Measurements from ENCODE around the gene SHH. TPM values are rescaled to one million over a fixed set of nuclear protein-coding genes. Genes with fewer than 3 reads are reported as not detected.

Gene SHH
- polyA plus RNA-seq (ENCODE audit: insufficient read length) = 0.06 TPM

DNA sequence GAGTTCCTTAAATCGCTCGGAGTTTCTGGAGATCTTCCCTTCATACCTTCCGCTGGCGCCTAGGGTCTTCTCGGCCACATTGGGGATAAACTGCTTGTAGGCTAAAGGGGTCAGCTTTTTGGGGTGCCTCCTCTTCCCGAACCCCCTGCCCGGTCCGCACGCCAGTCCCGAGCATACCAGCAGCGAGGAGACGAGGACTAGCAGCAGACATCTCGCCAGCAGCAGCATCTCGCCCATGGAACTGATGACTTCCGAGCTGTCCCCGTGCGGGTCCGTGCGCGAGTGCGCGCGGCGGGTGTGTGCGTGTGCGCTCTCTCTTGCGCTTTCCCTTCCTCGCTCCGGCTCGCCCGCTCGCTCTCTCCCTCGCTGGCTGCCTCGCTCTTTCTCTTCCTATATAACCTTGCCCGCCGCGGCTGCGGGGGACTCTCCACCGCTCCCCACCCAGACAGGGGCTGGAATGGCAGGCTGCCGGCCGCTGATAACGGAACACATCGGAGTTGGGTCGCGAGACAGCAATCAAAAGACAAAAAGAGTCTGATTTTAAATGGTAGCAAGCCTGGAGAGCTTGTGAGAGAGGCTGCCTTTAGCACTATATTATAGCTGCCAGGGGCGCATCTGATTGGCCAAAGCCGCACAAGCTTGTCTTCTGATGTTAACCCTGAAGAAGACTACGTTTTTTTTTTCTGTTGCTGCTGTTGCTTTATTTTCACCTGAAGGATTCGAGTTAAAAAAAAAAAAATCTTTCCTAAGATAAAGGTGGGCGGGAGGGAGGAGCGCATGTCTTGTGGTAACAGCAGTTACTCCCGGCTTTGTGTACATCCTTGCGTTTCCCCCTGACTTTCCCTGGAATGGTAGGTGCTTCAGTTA is at the start of gene SHH:
Gene SHH, minus strand, starts transcription at position 569 of the 867 bp plus-strand sequence. Its CDS starts 341 bp downstream, at position 228.
- DNase-seq (ENCODE audit: low read depth) = no peak

DNA sequence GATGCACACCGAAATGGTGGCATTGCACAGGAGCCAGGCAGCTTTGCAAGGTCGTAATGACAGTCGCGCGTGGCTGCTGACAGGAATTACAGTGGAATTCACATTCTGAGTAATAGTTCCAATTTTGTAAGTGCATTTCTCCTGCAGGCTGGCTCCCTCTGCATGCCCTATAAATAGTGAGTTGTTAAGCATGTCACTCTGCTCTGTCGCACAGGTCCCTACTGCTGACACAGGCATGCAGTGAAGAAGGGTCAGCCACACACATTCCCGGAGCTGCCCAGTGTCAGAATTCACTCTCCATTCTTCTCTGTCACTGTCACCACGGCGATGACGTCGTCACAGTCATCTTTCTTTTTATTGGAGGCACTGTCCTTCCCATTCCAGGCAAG is 49.2 kb upstream of the SHH start:
- DNase-seq (ENCODE audit: low read depth) = no peak

DNA sequence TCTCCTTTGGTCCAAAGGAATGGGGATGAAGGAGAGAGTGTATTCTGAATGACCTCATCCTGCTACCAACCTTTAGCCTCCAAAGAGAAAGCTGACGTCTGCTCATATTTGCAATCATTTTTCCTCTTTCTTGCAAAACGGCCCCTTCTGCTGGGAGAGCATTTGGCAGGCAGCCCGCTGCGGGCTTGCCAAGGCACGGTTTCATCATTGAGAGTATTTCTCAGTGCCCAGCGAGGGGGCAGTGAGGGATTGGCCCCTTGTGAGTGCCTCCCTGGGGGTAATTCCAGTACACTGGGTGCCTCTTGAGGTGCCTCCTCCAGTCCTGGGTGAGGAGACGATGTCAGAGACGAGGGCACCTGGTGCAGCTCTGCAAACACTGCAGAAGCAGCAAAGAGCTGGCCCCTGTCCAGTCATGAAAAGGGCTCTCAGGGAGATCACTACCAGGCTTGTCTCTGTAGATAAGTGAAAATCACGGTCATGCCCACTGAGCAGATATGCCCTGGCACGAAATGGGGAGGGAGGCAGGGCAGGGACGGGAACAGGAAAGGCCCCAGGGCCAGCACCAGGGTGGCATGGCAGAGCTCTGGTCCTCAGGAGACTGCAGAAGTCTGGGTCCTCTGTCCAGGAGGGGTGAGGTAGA is 48.7 kb upstream of the SHH start:
- DNase-seq (ENCODE audit: low read depth) = peak; percentile 5

DNA sequence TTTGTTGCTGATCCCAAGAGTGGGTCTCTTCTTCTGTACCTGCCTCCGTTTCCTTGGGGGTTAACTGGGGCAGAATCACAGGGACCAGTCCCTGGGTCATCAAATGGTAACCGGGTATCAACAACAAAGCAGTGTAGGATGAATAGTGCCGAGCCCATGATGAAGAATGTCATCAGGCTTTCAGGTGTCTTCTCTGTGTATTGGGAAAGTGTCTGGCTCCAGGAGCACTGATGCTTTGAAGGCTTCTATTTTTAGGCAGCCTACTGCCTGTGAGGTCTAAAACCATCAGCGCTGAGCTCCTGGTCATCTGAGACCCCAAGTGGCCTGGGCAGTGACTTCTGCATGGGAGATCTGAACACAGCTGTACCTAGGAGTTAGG is 48.2 kb upstream of the SHH start:
- DNase-seq (ENCODE audit: low read depth) = no peak

DNA sequence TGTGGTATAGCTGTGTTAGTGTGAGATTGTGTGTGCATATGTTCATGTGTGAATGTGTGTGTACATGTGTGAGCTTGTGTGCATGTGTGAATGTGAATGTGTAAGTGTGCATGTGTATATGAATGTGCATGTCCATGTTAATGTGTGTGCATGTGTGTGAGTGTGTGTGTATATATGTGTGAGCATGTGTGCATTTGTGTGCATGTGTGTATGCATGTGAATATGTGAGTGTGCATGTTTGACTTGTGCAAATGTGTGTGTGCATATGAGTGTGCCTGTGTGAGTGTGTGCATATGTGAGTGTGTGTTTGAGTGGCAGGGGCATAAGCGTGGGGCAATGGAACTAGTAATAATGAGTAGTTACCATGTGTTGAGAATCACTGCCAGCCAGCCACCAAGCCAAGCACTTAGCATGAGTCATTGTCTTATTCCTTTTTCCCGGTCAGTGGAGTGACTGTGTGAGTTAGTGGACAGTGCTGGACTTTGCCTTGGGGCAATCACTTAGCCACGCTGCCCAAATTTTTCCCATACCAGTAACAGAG is 46.3 kb upstream of the SHH start:
- no peak for DNase-seq (ENCODE audit: low read depth)

DNA sequence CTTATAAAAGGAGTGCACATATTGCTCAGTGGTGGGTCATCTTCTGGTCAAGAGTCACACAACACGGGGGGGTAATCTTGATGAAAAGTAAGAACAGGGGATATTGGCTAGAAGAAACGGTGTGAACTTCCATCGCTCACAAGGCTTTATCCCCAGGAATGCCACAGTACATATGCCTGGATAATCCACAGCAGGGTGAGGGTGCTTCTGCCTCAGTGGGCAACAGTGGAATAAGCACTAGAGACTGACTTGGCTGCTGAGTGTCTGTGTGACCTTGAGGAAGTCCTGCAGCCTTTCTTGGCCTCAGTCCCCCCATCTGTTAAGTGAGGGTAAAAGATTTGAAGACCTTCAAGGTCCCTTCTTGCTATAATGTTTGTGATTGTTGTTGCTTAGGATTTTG is 44.9 kb upstream of the SHH start:
- no peak for DNase-seq (ENCODE audit: low read depth)

DNA sequence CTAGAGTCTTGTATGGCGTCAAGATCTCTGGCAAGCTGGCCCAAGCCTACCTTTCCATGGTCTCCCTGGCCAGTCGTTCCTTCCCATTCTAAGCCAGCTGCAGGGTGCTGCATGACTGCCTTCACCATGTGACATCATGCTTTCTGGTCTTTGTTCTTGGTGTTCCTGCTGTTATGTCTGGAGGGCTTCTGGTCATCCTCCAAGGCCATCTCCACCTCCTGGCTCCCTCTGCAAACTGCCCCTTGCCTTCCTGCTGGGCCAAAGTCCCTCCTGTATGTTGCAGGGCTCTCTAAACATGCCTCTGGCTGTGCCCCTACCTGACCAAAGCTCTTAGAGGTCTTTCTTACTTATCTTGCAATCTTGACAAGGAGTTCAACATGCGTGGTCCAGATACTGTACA is 44.4 kb upstream of the SHH start:
- DNase-seq (ENCODE audit: low read depth) = no peak

DNA sequence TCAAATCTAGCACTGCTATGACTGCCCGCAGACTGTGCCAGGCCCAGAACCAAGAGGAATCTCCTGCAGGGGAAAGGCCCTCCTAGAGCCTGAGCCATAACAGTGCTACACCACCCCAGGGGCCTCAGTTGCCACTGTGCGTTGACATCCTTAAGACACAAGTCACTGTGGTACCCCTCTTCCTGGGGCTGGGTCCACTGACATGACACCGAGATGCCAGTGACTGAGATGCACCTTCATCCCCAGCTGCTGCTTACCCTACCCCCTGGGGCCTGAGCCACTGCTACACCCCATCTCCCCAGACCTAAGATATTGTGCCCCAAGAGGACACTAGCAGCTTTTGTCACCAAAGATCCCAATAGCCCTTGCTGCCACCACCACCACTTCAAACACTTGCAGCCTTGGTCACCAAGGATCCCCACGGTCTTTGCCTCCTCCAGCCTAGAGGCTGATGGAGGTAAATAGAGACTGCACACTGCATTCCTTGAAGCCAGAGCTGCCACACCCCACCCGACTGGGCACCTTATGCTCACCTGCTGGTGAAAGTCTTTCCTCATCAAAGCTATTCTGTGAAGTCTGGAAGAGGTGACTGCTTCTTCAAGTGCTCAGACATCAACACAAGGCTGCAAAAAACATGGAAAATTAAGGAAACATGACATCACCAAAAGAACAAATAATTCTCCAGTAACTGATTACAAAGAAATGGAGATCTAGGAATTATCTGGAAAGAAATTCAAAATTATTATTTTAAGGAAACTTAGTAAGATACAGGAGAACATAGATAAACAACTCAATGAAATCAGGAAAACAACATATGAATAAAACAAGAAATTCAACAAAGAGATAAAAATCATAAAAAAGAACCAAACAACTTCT is 40.4 kb upstream of the SHH start:
- no peak for DNase-seq (ENCODE audit: low read depth)

DNA sequence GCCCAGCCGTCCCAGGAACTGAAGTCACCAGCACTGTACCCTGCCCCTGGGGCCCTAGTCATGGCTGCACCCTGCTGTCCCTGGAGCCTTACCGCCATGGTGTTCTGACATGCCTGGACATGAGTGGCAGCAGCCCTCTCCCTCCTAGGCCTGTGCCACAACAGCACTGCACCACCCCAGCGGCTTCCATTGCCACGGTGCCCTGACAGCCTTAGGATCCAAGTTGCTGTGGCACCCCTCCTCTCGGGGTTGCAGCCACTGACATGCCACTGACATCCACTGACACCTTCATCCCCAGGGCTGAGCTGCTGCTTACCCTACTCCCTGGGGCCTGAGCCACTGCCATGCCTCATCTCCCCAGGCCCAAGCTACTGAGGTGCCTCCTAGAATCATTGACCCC is 39.6 kb upstream of the SHH start:
- DNase-seq (ENCODE audit: low read depth) = no peak

DNA sequence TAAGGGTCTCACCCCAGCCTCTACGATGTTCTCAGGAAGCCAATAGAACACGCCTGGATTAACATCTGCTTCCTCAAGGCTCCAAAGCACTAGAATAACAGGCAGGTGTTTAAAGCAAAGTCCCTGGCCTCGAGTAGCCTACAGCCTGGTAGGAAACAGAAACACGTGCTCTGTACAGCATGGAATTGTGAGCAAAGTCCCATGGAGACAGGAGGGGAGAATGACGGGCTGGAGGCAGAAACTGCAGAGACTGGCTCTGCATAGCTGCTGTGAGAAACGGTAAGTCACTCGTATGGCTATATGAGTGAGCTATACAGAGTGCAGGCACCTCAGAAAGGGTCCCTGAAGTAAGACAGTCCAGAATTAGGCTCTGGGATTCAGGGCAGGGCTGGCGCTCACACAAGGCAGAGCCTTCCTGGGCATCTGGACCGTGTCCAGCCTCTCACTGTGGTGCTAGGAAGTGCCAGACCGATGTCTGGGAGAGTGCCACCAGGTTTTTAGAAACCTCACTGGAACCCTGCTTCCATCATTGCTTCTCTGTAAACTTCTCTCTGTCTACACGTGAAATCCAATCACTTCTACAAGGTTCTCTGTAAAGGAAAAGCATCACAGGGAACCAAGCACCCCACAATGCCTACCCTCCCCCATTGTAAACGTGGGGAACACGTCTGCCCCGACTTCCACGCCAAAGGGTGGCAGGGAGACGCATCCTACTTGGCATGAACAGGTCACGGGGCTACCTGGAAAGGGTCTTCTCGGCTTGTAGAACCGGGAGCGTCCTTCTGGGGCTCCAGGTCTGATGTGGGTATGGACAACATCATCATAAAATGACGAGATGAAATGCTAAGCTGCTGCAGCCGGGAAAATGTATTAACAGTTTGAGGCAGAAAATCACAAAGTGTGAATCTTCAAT is 38.8 kb upstream of the SHH start:
- DNase-seq (ENCODE audit: low read depth) = no peak

DNA sequence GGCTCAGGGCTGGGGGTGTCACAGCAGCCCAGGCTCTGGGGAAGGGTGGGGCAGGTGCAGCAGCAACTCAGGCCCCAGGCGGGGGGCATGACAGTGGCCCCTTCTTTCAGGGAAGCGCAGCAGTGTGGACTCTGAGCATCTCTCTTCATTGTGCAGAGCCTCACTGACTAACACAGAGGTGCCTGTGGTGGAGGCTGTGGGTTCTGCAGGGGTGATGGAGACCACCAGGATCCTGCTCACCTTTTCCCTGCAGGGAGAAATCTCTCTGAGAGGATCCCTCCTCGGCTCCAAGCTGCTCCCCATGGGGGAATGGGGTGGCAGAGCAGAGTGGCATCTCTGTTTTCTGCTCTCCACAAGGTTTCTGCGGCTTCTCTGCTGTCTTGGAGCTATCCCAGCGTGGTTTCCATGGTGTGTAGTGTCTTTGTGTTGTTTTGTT is 37.8 kb upstream of the SHH start:
- no peak for DNase-seq (ENCODE audit: low read depth)

DNA sequence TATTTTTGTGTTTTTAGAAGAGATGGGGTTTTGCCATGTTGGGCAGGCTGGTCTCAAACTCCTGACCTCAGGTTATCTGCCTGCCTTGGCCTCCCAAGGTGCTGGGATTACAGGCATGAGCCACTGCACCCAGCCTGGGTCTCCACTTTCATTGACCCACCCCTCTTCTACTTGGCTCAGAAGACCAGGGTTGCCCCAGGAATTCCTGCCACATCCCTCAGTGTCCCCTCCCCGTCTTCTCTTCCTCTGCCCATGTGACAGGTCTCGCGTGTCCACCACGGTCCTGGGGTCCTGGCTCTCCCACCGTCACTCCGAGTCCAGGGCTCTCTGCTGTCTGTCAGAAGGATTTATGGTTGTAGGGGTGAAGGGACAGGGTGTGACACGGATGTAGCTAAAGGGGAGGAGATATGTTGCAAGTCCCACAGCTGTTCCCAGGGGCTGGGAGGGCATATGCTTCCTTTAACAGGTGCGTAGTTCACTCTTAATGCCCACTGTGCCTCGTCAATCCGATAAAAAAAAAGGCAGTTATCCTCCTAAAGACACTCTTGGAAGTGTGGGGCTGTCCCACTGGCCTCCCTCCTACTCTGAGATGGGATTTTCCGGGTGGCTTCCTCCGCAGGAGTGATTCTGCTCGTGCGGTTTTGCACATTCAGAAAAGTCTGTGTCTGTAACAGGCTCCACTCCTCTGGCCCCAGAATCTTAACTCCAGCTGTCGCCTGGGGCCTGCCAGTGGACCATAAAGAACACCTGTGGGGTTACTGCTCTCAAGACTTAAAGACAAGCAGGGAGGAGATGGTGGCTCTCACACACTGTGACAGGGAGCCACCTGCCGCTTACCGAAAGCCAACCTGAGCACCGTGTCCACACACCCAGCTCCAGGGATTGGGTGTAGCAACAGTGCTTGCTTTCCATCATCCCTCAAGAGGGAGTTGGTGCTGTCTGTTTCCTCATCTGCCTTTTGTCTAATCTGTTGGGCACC is 36.7 kb upstream of the SHH start:
- DNase-seq (ENCODE audit: low read depth) = no peak

DNA sequence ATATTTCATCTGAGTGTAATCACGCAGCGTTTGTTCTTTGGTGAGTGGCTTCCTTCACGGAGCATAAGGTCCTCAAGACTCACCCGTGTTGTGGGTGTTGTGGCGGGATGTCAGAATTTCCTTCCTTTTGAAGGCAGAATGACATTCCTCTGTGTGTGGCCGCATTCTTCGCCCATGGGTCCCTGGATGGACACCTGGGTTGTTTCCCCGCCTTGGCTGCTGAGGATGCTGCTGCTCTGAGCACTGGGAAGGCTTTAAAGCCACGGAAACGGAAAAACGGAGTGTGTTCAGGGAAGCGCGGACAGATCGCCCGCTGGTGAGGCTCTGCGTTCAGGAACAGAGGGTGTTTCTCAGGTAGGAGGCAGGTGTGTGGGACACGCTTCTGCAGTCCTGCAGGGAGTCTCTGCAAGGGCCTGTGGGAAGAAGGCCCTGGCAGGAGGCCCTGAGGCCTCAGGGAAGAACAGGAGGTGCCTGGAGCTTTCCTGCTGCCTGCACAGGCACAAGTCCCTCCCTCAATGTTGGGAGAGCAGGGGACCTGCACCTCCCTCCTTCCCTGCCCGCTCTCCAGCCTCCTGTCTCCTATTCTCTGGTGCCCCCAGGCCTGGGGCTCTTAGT is 35.7 kb upstream of the SHH start:
- DNase-seq (ENCODE audit: low read depth) = no peak

DNA sequence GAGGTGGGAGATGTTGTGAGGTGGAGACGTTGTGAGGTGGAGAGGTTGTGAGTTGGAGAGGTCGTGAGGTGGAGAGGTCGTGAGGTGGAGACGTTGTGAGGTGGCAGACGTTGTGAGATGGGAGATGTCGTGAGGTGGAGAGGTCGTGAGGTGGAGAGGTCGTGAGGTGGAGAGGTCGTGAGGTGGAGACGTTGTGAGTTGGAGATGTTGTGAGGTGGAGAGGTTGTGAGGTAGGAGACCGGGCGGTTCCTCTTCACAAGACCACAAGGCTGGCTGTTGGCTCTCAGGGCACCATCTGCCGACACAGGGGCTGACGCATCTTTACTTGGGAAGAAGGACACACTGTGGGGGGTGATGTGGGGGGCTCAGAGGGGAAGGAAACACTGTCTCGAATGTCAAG is 34.7 kb upstream of the SHH start:
- no peak for DNase-seq (ENCODE audit: low read depth)

DNA sequence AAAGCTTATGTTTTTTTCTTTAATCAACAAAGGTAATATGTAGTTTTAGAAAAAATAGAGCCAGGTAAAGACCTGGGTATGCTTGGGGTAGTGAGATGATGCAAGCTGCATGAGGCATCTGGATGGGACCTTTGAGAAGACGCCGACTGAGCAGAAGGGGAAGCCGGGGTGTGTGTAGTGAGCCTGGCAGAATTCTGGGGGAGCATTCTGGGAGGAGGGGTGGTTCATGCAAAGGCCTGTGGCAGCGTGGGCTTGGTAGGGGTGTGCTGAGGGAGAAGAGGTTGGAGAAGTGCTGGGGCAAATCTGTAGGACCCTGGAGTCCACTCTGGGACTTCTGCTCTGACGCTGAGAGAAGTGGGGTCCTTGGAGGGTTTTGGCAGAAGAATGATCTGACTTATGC is 33.9 kb upstream of the SHH start:
- no peak for DNase-seq (ENCODE audit: low read depth)

DNA sequence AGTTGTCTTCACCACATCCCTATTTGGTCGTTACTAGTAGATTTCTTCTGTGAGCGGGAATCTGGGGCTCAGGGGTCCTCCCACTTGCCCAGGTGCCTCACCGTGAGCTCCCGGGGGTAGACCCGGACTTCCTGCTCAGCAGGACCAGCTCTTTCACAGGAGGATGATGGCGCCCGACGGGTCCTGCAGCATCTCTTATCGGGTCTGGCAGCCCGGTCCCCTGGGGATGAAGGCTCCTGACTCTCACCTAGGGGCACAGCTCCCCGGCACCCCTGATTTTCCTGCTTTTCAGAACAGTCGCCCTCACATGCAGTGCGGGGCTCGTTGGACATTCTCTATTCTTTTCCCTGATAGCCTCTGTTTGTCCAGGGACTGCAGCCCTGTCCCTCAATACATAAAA is 33.0 kb upstream of the SHH start:
- no peak for DNase-seq (ENCODE audit: low read depth)

DNA sequence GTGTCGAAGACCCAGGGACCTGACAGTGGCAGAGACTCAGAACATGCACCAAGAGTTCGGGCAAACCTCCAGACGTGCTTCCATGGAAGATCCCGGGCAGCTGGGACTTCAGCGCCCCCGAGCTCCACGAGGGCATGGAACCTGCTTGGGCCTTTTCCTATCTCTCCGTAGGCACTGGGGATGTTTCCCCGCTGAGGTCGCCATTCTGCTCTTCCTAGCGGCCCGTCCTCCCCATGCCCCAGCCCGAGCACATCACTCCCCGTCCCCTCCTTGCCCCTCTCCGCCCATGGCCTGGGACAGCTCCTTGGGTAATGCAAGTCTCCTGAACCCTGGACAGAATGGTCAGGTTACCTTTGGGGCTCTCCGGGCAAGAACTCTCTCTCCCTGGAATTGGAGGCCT is 32.3 kb upstream of the SHH start:
- DNase-seq (ENCODE audit: low read depth) = no peak

DNA sequence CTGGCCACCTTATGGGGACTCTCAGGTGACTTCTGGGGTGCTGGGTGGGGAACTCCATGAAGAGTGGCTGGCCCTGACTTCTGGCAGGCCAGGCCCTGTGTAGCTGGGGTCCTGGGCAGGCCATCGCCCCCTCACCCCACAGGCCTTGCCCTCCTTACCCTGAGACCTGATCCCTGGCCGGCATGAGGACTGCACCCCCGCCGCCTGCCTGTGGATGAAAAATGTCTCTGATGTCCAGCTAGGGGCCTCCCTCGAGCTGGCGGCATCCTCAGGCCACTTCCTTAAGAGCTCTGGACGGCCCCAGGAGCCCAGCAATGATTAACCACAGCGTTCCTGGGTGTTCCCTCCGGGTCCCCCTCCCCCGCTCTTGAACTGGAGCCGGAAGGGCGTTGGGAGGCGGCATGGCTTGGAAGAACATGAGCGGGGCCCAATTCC is 31.8 kb upstream of the SHH start:
- DNase-seq (ENCODE audit: low read depth) = no peak

DNA sequence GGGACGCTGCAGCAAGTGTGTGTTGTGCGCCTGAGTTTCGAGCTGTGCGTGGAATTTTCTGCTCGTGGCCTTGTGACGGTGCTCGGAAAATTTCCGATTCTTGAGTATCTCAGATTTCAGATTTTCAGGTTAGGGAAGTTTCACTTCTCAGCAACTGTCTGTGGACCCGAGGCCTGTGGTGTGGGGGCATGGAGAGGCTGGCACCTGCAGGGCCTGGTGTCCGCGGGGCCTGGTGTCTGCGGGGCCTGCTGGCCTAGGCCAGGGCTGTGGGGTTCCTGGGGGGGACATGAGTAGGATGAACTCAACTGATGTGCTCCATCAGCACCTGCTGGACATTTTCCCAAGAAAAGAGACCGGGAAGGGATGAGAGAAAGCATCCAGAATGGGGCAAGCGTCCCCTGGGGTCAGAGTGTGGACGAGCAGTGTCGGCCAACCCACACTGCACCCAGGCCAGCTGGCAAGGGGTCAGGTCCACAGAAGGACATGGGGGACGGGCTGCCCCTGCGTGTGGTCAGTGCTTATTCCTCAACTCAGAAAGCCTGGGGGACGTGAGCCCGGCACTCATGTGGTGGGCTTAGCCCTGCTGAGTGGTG is 31.3 kb upstream of the SHH start:
- DNase-seq (ENCODE audit: low read depth) = no peak

Measured in forelimb muscle (tissue), 1 donor.